AG04450 (cell line): ENCODE measurements around the gene DCXR. TPM values are rescaled to one million over a fixed set of nuclear protein-coding genes. Genes with fewer than 3 reads are reported as not detected.

ENCODE experiments used
- CTCF ChIA-PET: fragments of 300-600, 350-600 bp; formaldehyde crosslinking; extraction: SDS; loops from one replicate; lab custom pipeline; 2022; ENCODE audit warnings: antibody characterized with exemption, inconsistent platforms; lab: Charles Lee
- POLR2A ChIA-PET: fragments of 350-600 bp; formaldehyde crosslinking; extraction: SDS; loops from one replicate; lab custom pipeline; 2021; ENCODE audit warnings: antibody characterized with exemption, inconsistent platforms; lab: Yijun Ruan, JAX
- DNase-seq: peaks from one replicate; pipeline ENCODE4 v3.0.0-alpha.2; 2011; ENCODE audit warnings: low read depth, low spot score
- H3K27ac ChIP-seq: one replicate; pipeline ENCODE4 v1.5.1; 2012; ENCODE audit warnings: low read depth, low read length, control low read depth
- H3K27me3 ChIP-seq: one replicate; pipeline ENCODE4 v1.6.0; 2012; ENCODE audit warnings: low read length; ENCODE audit not compliant: control insufficient read depth, insufficient read depth
- H3K4me3 ChIP-seq: 2 replicates; pipeline ENCODE4 v1.5.1; 2011; ENCODE audit warnings: mild to moderate bottlenecking, low read depth, low read length, control low read depth
- H3K9me3 ChIP-seq: 2 replicates; pipeline ENCODE4 v1.5.1; 2012; ENCODE audit warnings: low read length; ENCODE audit not compliant: control insufficient read depth, insufficient read depth
- polyA plus RNA-seq: library from polyadenylated mRNA; depleted of rRNA; stranded (reverse); fragments of >200 nt; gene quantifications from 2 replicates; pipeline ENCODE4 v1.2.3, GENCODE V29; 2011
- TF ChIP-seq, protein P1 (sequence below): IDR thresholded peaks from 2 replicates; pipeline ENCODE4 v1.5.1; 2011; ENCODE audit warnings: low read depth, low read length, control low read depth, inconsistent platforms

DCXR gene
- polyA plus RNA-seq, 1 experiment, result 35.5 TPM

- ChIA-PET CTCF (interaction anchor here (0.8 to 4.5 kb wide), 3 partner anchors 15 to 201 kb away, joined by 3 to 34 read pairs (median 5); partner anchors contain the start of gene DCXR), POLR2A (interaction anchor here (0.7 to 1.9 kb wide), 6 partner anchors 15 to 1153 kb away, joined by 3 to 10 read pairs (median 6); partner anchors contain the start of genes DCXR and FASN)
- peak within 1 kb of the TSS; percentile 80 for H3K4me3 ChIP-seq
- no peak within 1 kb of the TSS for H3K27ac ChIP-seq
- H3K9me3 ChIP-seq, result no peaks in the 10 kb centered on the region; the same call in 1 of the 2 replicates
- peak; percentile 99 for DNase-seq
- TF ChIP-seq, protein P1, sequence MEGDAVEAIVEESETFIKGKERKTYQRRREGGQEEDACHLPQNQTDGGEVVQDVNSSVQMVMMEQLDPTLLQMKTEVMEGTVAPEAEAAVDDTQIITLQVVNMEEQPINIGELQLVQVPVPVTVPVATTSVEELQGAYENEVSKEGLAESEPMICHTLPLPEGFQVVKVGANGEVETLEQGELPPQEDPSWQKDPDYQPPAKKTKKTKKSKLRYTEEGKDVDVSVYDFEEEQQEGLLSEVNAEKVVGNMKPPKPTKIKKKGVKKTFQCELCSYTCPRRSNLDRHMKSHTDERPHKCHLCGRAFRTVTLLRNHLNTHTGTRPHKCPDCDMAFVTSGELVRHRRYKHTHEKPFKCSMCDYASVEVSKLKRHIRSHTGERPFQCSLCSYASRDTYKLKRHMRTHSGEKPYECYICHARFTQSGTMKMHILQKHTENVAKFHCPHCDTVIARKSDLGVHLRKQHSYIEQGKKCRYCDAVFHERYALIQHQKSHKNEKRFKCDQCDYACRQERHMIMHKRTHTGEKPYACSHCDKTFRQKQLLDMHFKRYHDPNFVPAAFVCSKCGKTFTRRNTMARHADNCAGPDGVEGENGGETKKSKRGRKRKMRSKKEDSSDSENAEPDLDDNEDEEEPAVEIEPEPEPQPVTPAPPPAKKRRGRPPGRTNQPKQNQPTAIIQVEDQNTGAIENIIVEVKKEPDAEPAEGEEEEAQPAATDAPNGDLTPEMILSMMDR, result no peak
- no peaks in the 10 kb centered on the region for H3K27me3 ChIP-seq
These were observed 14.5 kb downstream of the DCXR start, which contains the start of gene LRRC45 for GRCh38 chr17:82022981-82023446. Gene LRRC45, plus strand, starts transcription at chr17:82023305. Its CDS starts 339 bp downstream, at chr17:82023644.

GRCh38 chr17:82022310-82022980 is 15.1 kb downstream of the DCXR start, which contains the start of gene CENPX:
Gene CENPX, minus strand, starts transcription at chr17:82022878. Its CDS starts 17 bp downstream, at chr17:82022861.
- DNase-seq, result no peak
- no peaks in the 10 kb centered on the region; the same call in 1 of the 2 replicates for H3K9me3 ChIP-seq
- no peaks in the 10 kb centered on the region for H3K27me3 ChIP-seq
- H3K4me3 ChIP-seq, result peak within 1 kb of the TSS; percentile 80
- H3K27ac ChIP-seq, result no peak within 1 kb of the TSS
- TF ChIP-seq, protein P1, result no peak
- POLR2A ChIA-PET, result interaction anchor here (0.7 to 1.9 kb wide), 7 partner anchors 15 to 1154 kb away, joined by 3 to 10 read pairs (median 4); partner anchors contain the start of genes DCXR and FASN
- CTCF ChIA-PET, result interaction anchor here (0.6 to 4.5 kb wide), 5 partner anchors 15 to 200 kb away, joined by 3 to 34 read pairs (median 5); partner anchors contain the start of gene DCXR

- ChIA-PET CTCF (interaction anchor here (0.6 to 4.5 kb wide), 3 partner anchors 18 to 62 kb away, joined by 3 to 34 read pairs (median 6); no protein-coding TSS in a partner anchor), POLR2A (interaction anchor here (0.9 to 1.9 kb wide), 3 partner anchors 16 to 76 kb away, joined by 3 to 10 read pairs (median 7); partner anchors contain the start of genes DCXR and FASN)
- H3K9me3 ChIP-seq, result no peaks in the 10 kb centered on the region; the same call in 1 of the 2 replicates
- TF ChIP-seq, protein P1, result no peak
- no peak for DNase-seq
- no peak overlapping the region for H3K27ac ChIP-seq
- peak overlapping the region; percentile 80 for H3K4me3 ChIP-seq
- no peaks in the 10 kb centered on the region for H3K27me3 ChIP-seq
These were observed 15.6 kb downstream of the DCXR start for GRCh38 chr17:82021900-82022309.

- TF ChIP-seq, protein P1, result peak; percentile 72
- ChIA-PET POLR2A (interaction anchor here (0.6 to 1.8 kb wide), 2 partner anchors 16 to 85 kb away, joined by 5 to 10 read pairs; partner anchors contain the start of gene DCXR), CTCF (interaction anchor here (0.6 to 4.5 kb wide), 6 partner anchors 16 to 93 kb away, joined by 3 to 34 read pairs (median 6); partner anchors contain the start of genes DCXR and NOTUM)
- Histone ChIP-seq H3K27me3 (no peaks in the 10 kb centered on the region), H3K9me3 (no peaks in the 10 kb centered on the region; the same call in 1 of the 2 replicates), H3K27ac (no peak overlapping the region), H3K4me3 (peak overlapping the region; percentile 80)
- peak; percentile 53 for DNase-seq
These were observed 16.2 kb downstream of the DCXR start for GRCh38 chr17:82021107-82021899.
